A673 (cell line): ENCODE results near the gene HPN.

Experiments used
- EZH2 ChIP-seq: fragments of 200-600 bp; sonication (generic); IDR thresholded peaks from 2 replicates; pipeline ENCODE4 v1.6.1; 2017; ENCODE audit warnings: borderline replicate concordance, low read depth, mild to moderate bottlenecking, mixed read lengths, antibody characterized with exemption, low read length; ENCODE audit not compliant: poor library complexity, severe bottlenecking
- TF ChIP-seq, protein P1 (sequence below): fragments of 300-800, 200-600 bp; sonication (generic); conservative IDR thresholded peaks from 2 replicates; pipeline ENCODE4 v1.5.1; 2017; ENCODE audit warnings: low read depth, mild to moderate bottlenecking, antibody characterized with exemption, low read length, moderate library complexity, mixed read lengths

DNA sequence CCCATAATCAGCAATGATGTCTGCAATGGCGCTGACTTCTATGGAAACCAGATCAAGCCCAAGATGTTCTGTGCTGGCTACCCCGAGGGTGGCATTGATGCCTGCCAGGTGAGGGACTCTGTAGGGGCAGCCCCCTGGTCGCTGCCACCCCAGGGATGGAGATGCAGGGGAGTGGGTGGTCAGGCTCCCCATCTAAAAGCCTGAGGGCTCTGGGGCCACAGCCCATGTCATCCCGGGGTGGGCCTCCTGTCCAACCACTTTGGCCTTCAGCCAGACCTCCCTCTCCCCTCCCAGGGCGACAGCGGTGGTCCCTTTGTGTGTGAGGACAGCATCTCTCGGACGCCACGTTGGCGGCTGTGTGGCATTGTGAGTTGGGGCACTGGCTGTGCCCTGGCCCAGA lies 24.1 kb downstream of the HPN start:
- TF ChIP-seq, protein P1, sequence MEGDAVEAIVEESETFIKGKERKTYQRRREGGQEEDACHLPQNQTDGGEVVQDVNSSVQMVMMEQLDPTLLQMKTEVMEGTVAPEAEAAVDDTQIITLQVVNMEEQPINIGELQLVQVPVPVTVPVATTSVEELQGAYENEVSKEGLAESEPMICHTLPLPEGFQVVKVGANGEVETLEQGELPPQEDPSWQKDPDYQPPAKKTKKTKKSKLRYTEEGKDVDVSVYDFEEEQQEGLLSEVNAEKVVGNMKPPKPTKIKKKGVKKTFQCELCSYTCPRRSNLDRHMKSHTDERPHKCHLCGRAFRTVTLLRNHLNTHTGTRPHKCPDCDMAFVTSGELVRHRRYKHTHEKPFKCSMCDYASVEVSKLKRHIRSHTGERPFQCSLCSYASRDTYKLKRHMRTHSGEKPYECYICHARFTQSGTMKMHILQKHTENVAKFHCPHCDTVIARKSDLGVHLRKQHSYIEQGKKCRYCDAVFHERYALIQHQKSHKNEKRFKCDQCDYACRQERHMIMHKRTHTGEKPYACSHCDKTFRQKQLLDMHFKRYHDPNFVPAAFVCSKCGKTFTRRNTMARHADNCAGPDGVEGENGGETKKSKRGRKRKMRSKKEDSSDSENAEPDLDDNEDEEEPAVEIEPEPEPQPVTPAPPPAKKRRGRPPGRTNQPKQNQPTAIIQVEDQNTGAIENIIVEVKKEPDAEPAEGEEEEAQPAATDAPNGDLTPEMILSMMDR = no peak
- TF ChIP-seq EZH2 = no peak
